HPDE6-E6E7 (cell line): ENCODE results near the gene ZNF14.
"Not testable (repeated sequence)": the region's sequence is repeated elsewhere in the genome, so short reads cannot be mapped to it uniquely, and the experiment has no call there.

Experiments
- DNase-seq: peaks from one replicate; pipeline ENCODE4 v3.0.0; 2011; ENCODE audit warnings: missing footprints; ENCODE audit errors: extremely low spot score

ZNF14 gene

DNA sequence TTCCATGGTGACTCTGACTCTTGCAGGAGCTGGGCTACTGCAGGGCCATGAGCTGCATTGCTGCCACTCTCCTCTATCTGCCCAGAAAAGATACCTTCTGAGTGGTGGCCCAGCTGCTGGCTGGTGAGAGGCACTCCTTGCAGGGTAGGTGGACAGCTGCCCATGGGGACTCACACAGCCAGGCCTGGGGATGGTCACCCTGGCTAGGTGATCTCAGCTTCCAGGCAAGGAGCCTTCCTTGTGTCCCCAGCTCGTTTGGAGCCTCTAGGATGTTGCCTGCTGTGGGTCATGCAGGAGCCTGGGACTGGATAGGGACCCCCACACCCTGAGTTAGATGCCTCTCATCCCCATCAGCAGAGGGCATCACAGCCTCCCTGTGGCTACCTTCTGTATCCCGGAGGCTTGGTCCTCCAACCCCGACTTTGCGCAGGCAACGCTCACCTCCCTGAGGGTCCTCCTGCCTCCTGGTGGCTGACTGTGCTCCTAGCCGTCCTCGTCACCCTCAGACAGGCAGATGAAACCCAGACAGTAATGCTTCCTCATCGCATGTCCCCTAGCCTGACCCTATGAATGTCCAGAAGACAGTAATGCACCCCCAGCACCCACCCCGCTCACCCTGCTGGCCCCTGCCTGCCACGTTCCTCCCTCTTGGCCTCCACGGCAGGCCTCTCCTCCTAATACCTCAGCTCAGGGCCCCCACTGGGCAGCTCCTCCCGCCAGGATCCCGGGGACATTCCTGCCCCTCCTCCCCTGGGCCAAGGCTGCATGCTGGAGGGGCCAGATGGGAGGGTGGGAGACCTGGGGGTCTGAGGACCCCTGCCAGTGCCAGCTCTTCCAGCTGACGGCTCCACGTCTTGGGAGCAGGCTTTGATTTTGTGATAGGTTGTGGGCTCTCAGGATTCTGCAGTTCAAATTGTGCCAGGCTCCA is 13.6 kb upstream of the ZNF14 start:
- no peak for DNase-seq

GRCh38 chr19:19745496-19746285 is 12.8 kb upstream of the ZNF14 start:
- no peak for DNase-seq

GRCh38 chr19:19744641-19745040 is 11.7 kb upstream of the ZNF14 start:
- no peak for DNase-seq

GRCh38 chr19:19743921-19744320 is 11.0 kb upstream of the ZNF14 start:
- not testable (repeated sequence) for DNase-seq

DNA sequence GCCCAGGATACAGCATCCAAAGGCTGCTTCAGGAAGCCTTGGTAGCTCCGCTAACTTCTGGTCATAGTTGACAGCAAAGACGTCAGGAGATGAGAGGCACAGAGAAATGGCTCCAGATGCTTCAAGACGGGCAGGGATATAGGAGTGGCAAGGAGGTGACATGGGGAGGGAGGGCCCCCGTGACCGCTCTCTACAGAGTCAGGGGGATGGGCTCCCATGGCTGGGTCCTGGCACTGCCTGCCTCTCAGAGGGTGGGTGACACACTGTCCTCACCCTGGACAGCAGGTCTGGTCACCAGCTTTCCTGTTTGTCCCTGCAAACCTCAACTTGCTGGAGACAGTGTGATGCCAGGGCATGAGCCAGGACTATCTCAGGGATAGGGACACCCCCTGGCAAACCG is 10.3 kb upstream of the ZNF14 start:
- DNase-seq, result no peak

DNA sequence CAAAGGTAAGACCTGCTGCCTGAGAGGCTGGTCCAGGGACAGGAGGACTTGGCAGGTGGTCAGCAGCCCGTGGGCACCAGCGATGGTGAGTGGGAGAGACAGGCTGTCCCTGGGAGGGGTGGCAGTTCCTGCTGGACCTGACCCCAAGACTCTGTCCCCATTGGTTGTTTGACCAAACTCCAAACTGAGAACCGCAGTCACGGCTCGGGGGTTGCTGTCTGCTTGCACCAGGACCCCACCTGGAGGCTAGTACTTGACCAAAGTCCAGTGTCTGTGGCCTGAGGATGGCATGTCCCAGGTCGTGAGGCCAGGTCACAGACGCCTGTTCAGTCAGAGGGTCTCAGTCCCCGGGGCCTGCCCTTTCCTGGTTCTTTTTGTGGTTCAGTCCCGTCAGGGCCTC is 9.9 kb upstream of the ZNF14 start:
- no peak for DNase-seq

DNA sequence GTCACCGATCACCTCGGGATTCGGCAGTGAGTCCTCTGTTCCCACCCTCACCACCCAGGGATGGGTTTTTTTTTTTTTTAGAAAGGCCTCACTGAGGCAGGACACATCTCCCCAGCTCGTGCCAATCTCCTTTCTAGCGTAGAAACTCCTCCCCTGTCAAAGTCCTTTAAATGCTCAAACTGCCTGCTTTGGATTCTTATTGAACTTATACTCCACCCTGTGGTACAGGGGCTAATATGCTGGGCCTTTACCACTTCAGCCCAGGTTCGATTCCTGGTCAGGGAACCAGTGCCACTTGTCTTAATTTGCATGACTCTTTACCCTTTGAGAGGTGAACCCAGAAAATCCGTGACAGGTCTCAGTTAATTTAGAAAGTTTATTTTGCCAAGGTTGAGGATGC is 8.3 kb upstream of the ZNF14 start:
- no peak for DNase-seq

- DNase-seq, result no peak
Measured at GRCh38 chr19:19740755-19741154, 7.8 kb upstream of the ZNF14 start.

DNA sequence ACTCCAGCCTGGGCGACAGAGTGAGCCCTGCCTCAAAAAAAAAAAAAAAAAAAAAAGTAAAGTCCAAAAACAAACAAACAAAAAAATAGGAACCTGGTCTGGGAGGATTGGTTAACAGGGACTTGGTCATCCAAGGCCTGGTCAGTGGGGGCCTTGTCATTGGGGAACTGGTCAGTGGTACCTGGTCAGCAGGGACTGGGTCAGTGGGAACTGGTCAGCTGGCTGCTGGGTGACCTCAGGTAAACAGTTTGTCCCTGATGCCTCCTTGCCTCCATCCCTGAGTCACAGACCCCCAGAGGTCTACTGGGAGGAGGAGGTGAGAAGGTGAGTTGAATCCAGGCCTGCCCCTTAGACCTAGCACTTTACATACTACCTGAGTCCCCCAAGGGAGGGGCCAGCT is 5.7 kb upstream of the ZNF14 start:
- no peak for DNase-seq

GRCh38 chr19:19737559-19738332 is 4.8 kb upstream of the ZNF14 start:
- no peak for DNase-seq

DNA sequence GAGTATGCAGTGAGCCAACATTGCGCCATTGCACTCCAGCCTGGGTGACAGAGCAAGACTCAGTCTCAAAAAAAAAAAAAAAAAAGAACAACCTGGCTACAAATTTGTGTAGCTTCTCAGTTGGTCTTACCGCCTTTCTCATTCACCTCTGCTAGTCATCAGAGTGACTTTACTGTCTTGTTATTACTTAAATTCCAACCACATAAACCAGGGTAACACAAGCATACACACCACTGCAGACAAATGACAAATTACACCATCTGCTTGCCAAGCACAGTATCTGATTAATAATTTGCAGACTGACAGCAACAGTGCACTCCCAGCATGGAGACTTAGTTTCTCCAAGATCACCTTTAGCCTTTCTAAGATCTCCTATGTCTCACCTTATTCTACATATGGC is 11.0 kb downstream of the ZNF14 start:
- no peak for DNase-seq

- no peak for DNase-seq
Measured at GRCh38 chr19:19719798-19720197, 13.1 kb downstream of the ZNF14 start.

- no peak for DNase-seq
Measured at GRCh38 chr19:19711934-19712828, 20.7 kb downstream of the ZNF14 start.

GRCh38 chr19:19711306-19711933 is 21.5 kb downstream of the ZNF14 start:
- no peak for DNase-seq

DNA sequence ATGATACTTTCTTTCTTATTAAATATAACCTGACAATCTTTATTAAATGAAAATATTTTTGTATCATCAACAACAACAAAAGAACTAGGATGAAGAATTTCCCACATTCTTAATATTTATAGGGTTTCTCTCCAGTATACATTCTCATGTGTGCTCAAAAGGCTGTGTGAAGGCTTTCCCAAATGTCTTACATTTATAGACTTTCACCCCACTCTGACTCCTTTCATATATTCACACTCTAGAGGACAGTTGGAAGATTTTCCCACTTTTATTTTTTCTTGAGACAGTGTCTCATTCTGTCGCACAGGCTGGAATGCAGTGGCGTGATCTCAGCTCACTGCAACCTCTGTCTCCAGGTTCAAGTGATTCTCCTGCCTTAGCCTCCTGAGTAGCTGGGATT is 22.4 kb downstream of the ZNF14 start:
- DNase-seq, result no peak

DNA sequence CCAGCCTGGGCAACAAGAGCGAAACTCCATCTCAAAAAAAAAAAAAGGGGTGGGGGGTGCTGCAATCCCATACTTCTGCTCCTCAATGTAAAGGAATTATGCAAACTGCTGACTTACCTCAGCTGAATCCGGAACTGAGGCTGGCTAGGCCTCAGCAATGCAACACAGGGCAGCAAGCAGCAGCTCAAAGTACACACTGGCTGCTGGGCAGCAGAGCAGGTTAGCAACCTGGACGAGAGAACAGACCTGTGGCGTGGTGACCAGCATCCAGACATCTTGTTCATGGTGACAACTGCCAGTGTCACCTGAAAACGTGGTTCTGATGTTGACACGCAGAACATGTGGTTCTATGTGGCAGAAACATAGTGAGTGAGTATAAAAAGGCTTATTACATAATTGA is 28.1 kb downstream of the ZNF14 start:
- DNase-seq, result no peak

- DNase-seq, result not testable (repeated sequence)
Measured at GRCh38 chr19:19700493-19700892, 32.4 kb downstream of the ZNF14 start.

GRCh38 chr19:19697589-19697988 is 35.3 kb downstream of the ZNF14 start:
- DNase-seq, result no peak

DNA sequence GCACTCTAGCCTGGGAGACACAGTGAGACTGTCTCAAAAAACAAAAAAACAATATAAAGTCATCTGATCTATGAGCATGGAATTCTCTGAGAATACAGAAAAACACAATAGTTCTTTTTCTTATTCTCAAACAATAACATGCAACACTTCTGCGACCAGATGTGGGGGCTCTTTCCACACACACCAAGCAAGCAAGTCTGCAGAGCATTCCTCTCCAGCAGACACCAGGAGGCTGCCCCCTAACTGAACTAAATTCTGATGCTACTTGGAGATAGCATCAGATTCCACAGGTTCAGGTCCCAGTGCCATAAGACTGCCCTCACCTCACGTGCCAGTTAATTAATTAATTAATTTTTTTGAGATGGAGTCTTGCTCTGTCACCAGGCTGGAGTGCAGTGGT is 36.5 kb downstream of the ZNF14 start:
- DNase-seq, result no peak

GRCh38 chr19:19691683-19692082 is 41.2 kb downstream of the ZNF14 start:
- no peak for DNase-seq

DNA sequence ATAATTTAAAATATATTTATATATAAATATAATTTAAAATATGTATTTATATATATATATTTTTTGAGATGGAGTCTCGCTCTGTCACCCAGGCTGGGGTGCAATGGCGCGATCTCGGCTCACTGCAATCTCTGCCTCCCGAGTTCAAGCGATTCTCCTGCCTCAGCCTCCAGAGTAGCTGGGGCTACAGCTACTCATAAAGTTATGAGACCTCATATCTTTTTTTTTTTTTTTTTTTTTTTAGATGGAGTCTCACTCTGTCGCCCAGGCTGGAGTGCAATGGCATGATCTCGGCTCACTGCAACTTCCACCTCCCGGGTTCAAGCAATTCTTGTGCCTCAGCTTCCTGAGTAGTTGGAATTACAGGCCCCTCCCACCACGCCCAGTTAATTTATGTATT is 43.9 kb downstream of the ZNF14 start:
- not testable (repeated sequence) for DNase-seq
